IMR-90 (cell line): ENCODE results near the gene DDX41. TPM values are rescaled to one million over a fixed set of nuclear protein-coding genes. Genes with fewer than 3 reads are reported as not detected.

Source experiments
- ATAC-seq: fragments of 200-7000 bp; cut with Tn5 transposase; 2 replicates; pipeline ENCODE4 v1.9.1; 2020; ENCODE audit warnings: low read depth, mild to moderate bottlenecking, moderate library complexity
- BruUV-seq: library from RNA; stranded (reverse); fragments of 400-500 nt; replicated peaks from 2 replicates; lab custom pipeline; 2021; lab: Mats Ljungman, UMichigan
- CTCF ChIA-PET: fragments of 300-600 bp; formaldehyde crosslinking; extraction: SDS; loops from one replicate; lab custom pipeline; 2021; ENCODE audit warnings: antibody characterized with exemption; lab: Yijun Ruan, JAX
- POLR2A ChIA-PET: fragments of 300-600 bp; sonication (Branson Sonifier 250); formaldehyde crosslinking; loops from one replicate; lab custom pipeline; 2022; ENCODE audit warnings: antibody characterized with exemption; ENCODE audit not compliant: unreplicated experiment; lab: Charles Lee
- DNase-seq: peaks from one replicate; pipeline ENCODE4 v3.0.0; 2013
- H2AFZ ChIP-seq: replicated peaks from 2 replicates; pipeline ENCODE3; 2013; ENCODE audit warnings: low read length, mild to moderate bottlenecking; ENCODE audit not compliant: poor library complexity
- H2AK5ac ChIP-seq: 2 replicates; pipeline ENCODE4 v1.6.1; 2013; ENCODE audit warnings: low read depth, low read length, inconsistent platforms
- H2AK9ac ChIP-seq: replicated peaks from 2 replicates; pipeline ENCODE3; 2013; ENCODE audit warnings: mild to moderate bottlenecking, low read depth, low read length, moderate library complexity; ENCODE audit not compliant: poor library complexity
- H2BK120ac ChIP-seq: 2 replicates; pipeline ENCODE4 v1.6.1; 2013; ENCODE audit warnings: low read depth, low read length, inconsistent platforms
- H2BK15ac ChIP-seq: 3 replicates; pipeline ENCODE4 v1.6.1; 2013; ENCODE audit warnings: low read depth, low read length, inconsistent platforms
- H2BK20ac ChIP-seq: 2 replicates; pipeline ENCODE4 v1.6.1; 2013; ENCODE audit warnings: low read depth, mild to moderate bottlenecking, inconsistent platforms, low read length, moderate library complexity
- H2BK5ac ChIP-seq: 2 replicates; pipeline ENCODE4 v1.6.1; 2013; ENCODE audit warnings: mild to moderate bottlenecking, low read depth, low read length, inconsistent platforms; ENCODE audit not compliant: poor library complexity, severe bottlenecking
- H3K14ac ChIP-seq: replicated peaks from 2 replicates; pipeline ENCODE4 v1.6.1; 2013; ENCODE audit warnings: low read depth, low read length, inconsistent platforms
- H3K18ac ChIP-seq: 2 replicates; pipeline ENCODE4 v1.6.1; 2013; ENCODE audit warnings: low read depth, low read length, control low read depth
- H3K23ac ChIP-seq: 2 replicates; pipeline ENCODE4 v1.6.1; 2013; ENCODE audit warnings: low read depth, low read length, inconsistent platforms
- H3K27ac ChIP-seq: 2 replicates; pipeline ENCODE4 v1.5.1; 2013; ENCODE audit warnings: mild to moderate bottlenecking, control low read depth, low read length; ENCODE audit not compliant: insufficient read depth
- H3K27me3 ChIP-seq: 2 replicates; pipeline ENCODE4 v1.6.1; 2013; ENCODE audit warnings: low read length; ENCODE audit not compliant: control insufficient read depth, insufficient read depth
- H3K36me3 ChIP-seq: 2 replicates; pipeline ENCODE4 v1.6.1; 2013; ENCODE audit warnings: low read length, mixed read lengths; ENCODE audit not compliant: control insufficient read depth, insufficient read depth
- H3K4ac ChIP-seq: 2 replicates; pipeline ENCODE4 v1.6.1; 2013; ENCODE audit warnings: low read depth, low read length, inconsistent platforms
- H3K4me1 ChIP-seq: 2 replicates; pipeline ENCODE4 v1.6.1; 2013; ENCODE audit warnings: low read length, mixed read lengths; ENCODE audit not compliant: control insufficient read depth, insufficient read depth
- H3K4me2 ChIP-seq: 2 replicates; pipeline ENCODE4 v1.6.1; 2013; ENCODE audit warnings: low read depth, mild to moderate bottlenecking, control low read depth, low read length, moderate library complexity
- H3K4me3 ChIP-seq: 2 replicates; pipeline ENCODE4 v1.5.1; 2013; ENCODE audit warnings: low read depth, mild to moderate bottlenecking, control low read depth, low read length, moderate library complexity; ENCODE audit not compliant: insufficient read depth
- H3K56ac ChIP-seq: 2 replicates; pipeline ENCODE4 v1.6.1; 2013; ENCODE audit warnings: low read length, inconsistent platforms; ENCODE audit not compliant: insufficient read depth; ENCODE audit errors: extremely low read depth
- H3K79me1 ChIP-seq, 2 experiments: 2 replicates each; pipeline ENCODE4 v1.6.1; 2013; ENCODE audit warnings: low read length in 2 of 2, inconsistent platforms in 1 of 2, low read depth in 1 of 2
- H3K9ac ChIP-seq: 2 replicates; pipeline ENCODE4 v1.6.1; 2013; ENCODE audit warnings: low read depth, low read length, control low read depth
- H3K9me1 ChIP-seq: 2 replicates; pipeline ENCODE4 v1.6.1; 2013; ENCODE audit warnings: low read length, inconsistent platforms; ENCODE audit not compliant: insufficient read depth
- H3K9me3 ChIP-seq: 2 replicates; pipeline ENCODE4 v1.6.1; 2013; ENCODE audit warnings: low read length; ENCODE audit not compliant: control insufficient read depth, insufficient read depth
- H4K20me1 ChIP-seq: 2 replicates; pipeline ENCODE4 v1.6.1; 2013; ENCODE audit warnings: low read length, inconsistent platforms; ENCODE audit not compliant: insufficient read depth
- H4K5ac ChIP-seq: 2 replicates; pipeline ENCODE4 v1.6.1; 2013; ENCODE audit warnings: mild to moderate bottlenecking, low read depth, low read length, control low read depth
- H4K8ac ChIP-seq, 2 experiments: 2 replicates each; pipeline ENCODE4 v1.6.1; 2013; ENCODE audit warnings: low read depth in 2 of 2, low read length in 2 of 2, control low read depth in 1 of 2, inconsistent platforms in 1 of 2
- H4K91ac ChIP-seq: 2 replicates; pipeline ENCODE4 v1.6.1; 2013; ENCODE audit warnings: low read depth, low read length, inconsistent platforms; ENCODE audit not compliant: insufficient read depth
- MAZ ChIP-seq: IDR thresholded peaks from 2 replicates; pipeline ENCODE4 v1.6.1; 2012; ENCODE audit warnings: low read depth, mild to moderate bottlenecking, low read length, improper control_type of control experiment, moderate library complexity, borderline replicate concordance
- WGBS, 2 experiments: methylation state at CpG; one replicate each; pipeline versions ENCODE4 v1.1.5 to v1.1.7; 2013; ENCODE audit warnings: missing lambda C conversion rate in 2 of 2; ENCODE audit not compliant: insufficient read length in 1 of 2; ENCODE audit errors: extremely low coverage in 2 of 2; 5-methylcytosine and 5-hydroxymethylcytosine counted together
- dilution Hi-C: fragments of 300-500 bp; cut with HindIII; formaldehyde crosslinking; loops from one replicate; pipeline ENCODE4 v1.14.3; 2018; ENCODE audit warnings: low sequenced_read_pairs; ENCODE audit not compliant: unreplicated experiment
- in situ Hi-C: fragments of 300-500 bp; cut with MboI; formaldehyde crosslinking; loops from 3 replicates; pipeline ENCODE4 v1.14.3; 2019; ENCODE audit warnings: low sequenced_read_pairs, inconsistent platforms, mixed read lengths
- intact Hi-C: fragments of 100-400 bp; cut with micrococcal nuclease; formaldehyde crosslinking; loops from 2 replicates; pipeline ENCODE4 v1.10.0; 2022
- polyA plus RNA-seq, 3 experiments: library from polyadenylated mRNA; depleted of rRNA; stranded (reverse); fragments of >200 nt; gene quantifications; 2 replicates each; pipeline ENCODE4 v1.2.3, GENCODE V29; 2012; ENCODE audit warnings: low replicate concordance in 1 of 3
- total RNA-seq: library from RNA; depleted of rRNA; stranded (reverse); fragments of >200 nt; gene quantifications from 2 replicates; pipeline ENCODE4 v1.2.3, GENCODE V29; 2012

Gene DDX41
- total and polyA plus RNA-seq, 2 of the 4 experiments (the other 2 are of a cell fraction) = 130 to 170 TPM

- 0 out of 2 replicates have a peak, but pooled peaks cover 4% of the 10 kb centered on the region for H3K9me1 ChIP-seq
- no peak overlapping the region for H2BK20ac ChIP-seq
- H3K4me2 ChIP-seq = no peak overlapping the region
- H4K20me1 ChIP-seq = no peaks in the 10 kb centered on the region
- H3K4me3 ChIP-seq = no peak overlapping the region
- peaks cover 57% of the 10 kb centered on the region for H3K36me3 ChIP-seq
- no peak overlapping the region for H4K8ac ChIP-seq
- no TSS peak for BruUV-seq
- H3K14ac ChIP-seq = no peak overlapping the region
- CTCF ChIA-PET = no interaction called here
- no peak overlapping the region for H3K23ac ChIP-seq
- in situ Hi-C loops = no loop called here
- dilution Hi-C loops = no loop called here
- WGBS, 2 experiments = 83% methylated on average over 6 of the region's 13 CpGs; no CpG with 5 or more reads in 1 of the 2 experiments
- peak overlapping the region; percentile 78 for H2AK9ac ChIP-seq
- no peak overlapping the region for H3K56ac ChIP-seq
- TF ChIP-seq MAZ = no peak
- intact Hi-C loops = no loop called here
- POLR2A ChIA-PET = no interaction called here
- H3K18ac ChIP-seq = no peak overlapping the region
- no peaks in the 10 kb centered on the region for H3K27me3 ChIP-seq
- H2BK5ac ChIP-seq = peak overlapping the region; percentile 11
- no peak overlapping the region for H3K4ac ChIP-seq
- peaks cover 7% of the 10 kb centered on the region for H3K4me1 ChIP-seq
- ATAC-seq (no peak), DNase-seq (no peak)
- peaks cover 27 to 52% of the 10 kb centered on the region in 2 experiments for H3K79me1 ChIP-seq
- no peak overlapping the region for H3K9ac ChIP-seq
- H4K91ac ChIP-seq = no peak overlapping the region
- no peak overlapping the region for H2BK120ac ChIP-seq
- H3K27ac ChIP-seq = peak overlapping the region; percentile 13; the same call in 1 of the 2 replicates
- no peak overlapping the region for H4K5ac ChIP-seq
- H2AFZ ChIP-seq = peak overlapping the region; percentile 63
- no peak overlapping the region for H2AK5ac ChIP-seq
- H2BK15ac ChIP-seq = no peak overlapping the region
- H3K9me3 ChIP-seq = no peaks in the 10 kb centered on the region
Observed at GRCh38 chr5:177519463-177520235, 2.9 kb upstream of the DDX41 start.
